ENCODE measurements around the gene SYTL3.

GRCh38 chr6:158697811-158698210 lies 48.0 kb downstream of the SYTL3 start:
- TF ChIP-seq CTCF (IDR thresholded peaks at IDR 0.05; ENCODE audit: control extremely low read depth in 1 of 3, insufficient read depth in 1 of 3, low read depth in 1 of 3, low read length in 3 of 3) (no peak), TAF1 (IDR thresholded peaks at IDR 0.05; ENCODE audit: low read depth, low read length) (no peak), NRF1 (IDR thresholded peaks at IDR 0.05; ENCODE audit: low read depth, low read length) (no peak), E2F6 (IDR thresholded peaks at IDR 0.05) (no peak), CEBPB (IDR thresholded peaks at IDR 0.05; ENCODE audit: low read depth, low read length) (no peak), USF2 (IDR thresholded peaks at IDR 0.05; ENCODE audit: low read length) (no peak), GTF2F1 (IDR thresholded peaks at IDR 0.05; ENCODE audit: borderline replicate concordance, low read depth, low read length) (no peak), JUN (IDR thresholded peaks at IDR 0.05; ENCODE audit: low read depth, low read length) (no peak), EZH2 (IDR thresholded peaks at IDR 0.05; ENCODE audit: low read depth, low read length, severe bottlenecking) (no peak), POLR2A (IDR thresholded peaks at IDR 0.05; ENCODE audit: control extremely low read depth in 1 of 2, low read depth in 2 of 2, low read length in 2 of 2) (no peak), BRCA1 (IDR thresholded peaks at IDR 0.05; ENCODE audit: low read depth, low read length) (no peak), BACH1 (IDR thresholded peaks at IDR 0.05; ENCODE audit: low read length) (no peak), SP1 (IDR thresholded peaks at IDR 0.05; ENCODE audit: low read depth, low read length) (no peak), EP300 (IDR thresholded peaks at IDR 0.05; ENCODE audit: borderline replicate concordance in 1 of 2, low read depth in 2 of 2, low read length in 2 of 2) (no peak)
